Chondrocyte (in vitro differentiated cells): Measurements from ENCODE around the gene PRODH2. TPM values are rescaled to one million over a fixed set of nuclear protein-coding genes. Genes with fewer than 3 reads are reported as not detected.

Source experiments
- DNase-seq: peaks from one replicate; pipeline ENCODE4 v3.0.0; 2021; ENCODE audit warnings: mixed read lengths, low spot score
- H3K27ac Mint-ChIP-seq: one replicate; pipeline ENCODE4 v1.8.0; 2021; ENCODE audit warnings: mild to moderate bottlenecking, moderate library complexity, mixed read lengths; ENCODE audit not compliant: unreplicated experiment
- H3K27me3 Mint-ChIP-seq: 2 replicates; pipeline ENCODE4 v1.8.0; 2021; ENCODE audit warnings: low read depth, mixed read lengths
- H3K36me3 Mint-ChIP-seq: 2 replicates; pipeline ENCODE4 v1.8.0; 2021; ENCODE audit warnings: low read depth, mixed read lengths
- H3K4me1 Mint-ChIP-seq: 2 replicates; pipeline ENCODE4 v1.8.0; 2021; ENCODE audit warnings: low read depth, mild to moderate bottlenecking, mixed read lengths
- H3K4me3 Mint-ChIP-seq: one replicate; pipeline ENCODE4 v1.8.0; 2021; ENCODE audit warnings: mild to moderate bottlenecking, moderate library complexity, mixed read lengths; ENCODE audit not compliant: unreplicated experiment
- H3K9me3 Mint-ChIP-seq: 2 replicates; pipeline ENCODE4 v1.8.0; 2021; ENCODE audit warnings: low read depth, mixed read lengths
- CTCF ChIP-seq: fragments of 200-600 bp; sonication (generic); IDR thresholded peaks from 2 replicates; pipeline ENCODE4 v1.5.0; 2021; ENCODE audit warnings: antibody characterized with exemption, mild to moderate bottlenecking, moderate library complexity
- total RNA-seq: library from RNA; stranded (reverse); gene quantifications from 3 replicates; pipeline ENCODE4 v1.2.1, GENCODE V29; 2021

PRODH2 gene
- total RNA-seq, 1 donor from 2014 or later: not detected

GRCh38 chr19:35757749-35758608 lies 54.7 kb downstream of the PRODH2 start, which contains the start of gene PROSER3:
Gene PROSER3 (plus strand): TSS chr19:35758176. CDS start chr19:35758216, 40 bp downstream.
- Mint-ChIP-seq H3K9me3 (no peaks in the 10 kb centered on the region), H3K4me3 (peak within 1 kb of the TSS; percentile 86), H3K27ac (peak within 1 kb of the TSS; percentile 98), H3K4me1 (peaks cover 43% of the 10 kb centered on the region), H3K27me3 (no peaks in the 10 kb centered on the region), H3K36me3 (peaks cover 12% of the 10 kb centered on the region)
- no peak for TF ChIP-seq CTCF
- no peak for DNase-seq

- Mint-ChIP-seq H3K27ac (peak overlapping the region; percentile 98), H3K4me1 (peaks cover 43% of the 10 kb centered on the region), H3K27me3 (no peaks in the 10 kb centered on the region), H3K36me3 (peaks cover 12% of the 10 kb centered on the region), H3K9me3 (no peaks in the 10 kb centered on the region), H3K4me3 (peak overlapping the region; percentile 86)
- peak; percentile 40 for TF ChIP-seq CTCF
- no peak for DNase-seq
Measured at GRCh38 chr19:35757231-35757748, 55.4 kb downstream of the PRODH2 start.

- Mint-ChIP-seq H3K27ac (peak within 1 kb of the TSS; percentile 98), H3K9me3 (no peaks in the 10 kb centered on the region), H3K4me1 (peaks cover 43% of the 10 kb centered on the region)
Measured at GRCh38 chr19:35756377-35757230, 56.0 kb downstream of the PRODH2 start, which contains the start of gene HSPB6. Gene HSPB6 (minus strand): TSS chr19:35757029. CDS start chr19:35757008, 21 bp downstream.

GRCh38 chr19:35755550-35756376 lies 56.9 kb downstream of the PRODH2 start:
- H3K9me3 Mint-ChIP-seq: no peaks in the 10 kb centered on the region
- peak overlapping the region; percentile 95 for H3K27ac Mint-ChIP-seq
- peaks cover 8% of the 10 kb centered on the region for H3K36me3 Mint-ChIP-seq
- TF ChIP-seq CTCF: no peak
- peak overlapping the region; percentile 53 for H3K4me3 Mint-ChIP-seq
- peaks cover 38% of the 10 kb centered on the region for H3K4me1 Mint-ChIP-seq
- no peak for DNase-seq
- H3K27me3 Mint-ChIP-seq: no peaks in the 10 kb centered on the region

More at GRCh38 chr19:35756377-35757230, 56.0 kb downstream of the PRODH2 start, which contains the start of gene HSPB6:
- DNase-seq: no peak
- TF ChIP-seq CTCF: no peak
- peaks cover 8% of the 10 kb centered on the region for H3K36me3 Mint-ChIP-seq
- peak within 1 kb of the TSS; percentile 86 for H3K4me3 Mint-ChIP-seq
- H3K27me3 Mint-ChIP-seq: no peaks in the 10 kb centered on the region
